GM12892 (cell line): Measurements from ENCODE around the gene XRCC1.

Experiments
- POLR2A ChIP-seq: IDR thresholded peaks from 2 replicates; pipeline ENCODE4 v1.6.1; 2011; ENCODE audit warnings: low read depth, low read length, control low read depth
- POLR2AphosphoS5 ChIP-seq: IDR thresholded peaks from 2 replicates; pipeline ENCODE4 v1.6.1; 2011; ENCODE audit warnings: low read depth, low read length, control low read depth

GRCh38 chr19:43511324-43511723, 64.0 kb downstream of the XRCC1 start:
- TF ChIP-seq POLR2AphosphoS5, result no peak
- TF ChIP-seq POLR2A, result no peak
